ENCODE results near the gene CEP162. TPM values are rescaled to one million over a fixed set of nuclear protein-coding genes. Genes with fewer than 3 reads are reported as not detected.
A peak's percentile ranks its signal among the peaks of the same experiment; 100 is the strongest.

The CEP162 gene
- total and polyA plus RNA-seq, 10 of the 15 experiments (the other 5 are each of a cell fraction or from before 2014, with no cell fraction given): 2.7 to 7.9 (median 4.5) TPM

GRCh38 chr6:84227434-84228197 lies at the start of gene CEP162 (continued):
- TF ChIP-seq E2F4 (IDR thresholded peaks at IDR 0.05; ENCODE audit: low read depth, low read length): 0 out of 2 replicates have a peak, but pooled peaks have one; percentile 45
- peak; percentile 72 for TF ChIP-seq E4F1 (IDR thresholded peaks at IDR 0.05; ENCODE audit: borderline replicate concordance, partially characterized antibody)
- 0 out of 2 replicates have a peak, but pooled peaks have one; percentile 31 for TF ChIP-seq HDGF (IDR thresholded peaks at IDR 0.05)
- TF ChIP-seq ASH2L (IDR thresholded peaks at IDR 0.05; ENCODE audit: borderline replicate concordance, low read depth): no peak
- peak; percentile 59 to 69 (median 60) for TF ChIP-seq CTCF (IDR thresholded peaks at IDR 0.05 in 2 of 3, conservative IDR thresholded peaks at IDR 0.05 in 1 of 3; ENCODE audit: control insufficient read depth in 2 of 3, extremely low read depth in 1 of 3, insufficient read depth in 1 of 3, low read depth in 3 of 3, low read length in 3 of 3)
- TF ChIP-seq RBBP5 (conservative IDR thresholded peaks at IDR 0.05): no peak
- TF ChIP-seq SMARCA5 (IDR thresholded peaks at IDR 0.05): peak; percentile 69; the same call in 1 of the 2 replicates
- TF ChIP-seq TCF12 (IDR thresholded peaks at IDR 0.05; ENCODE audit: low read depth, low read length): peak; percentile 64; the same call in 1 of the 2 replicates
- no peak for TF ChIP-seq CHD4 (IDR thresholded peaks at IDR 0.05)
- TF ChIP-seq SUZ12 (IDR thresholded peaks at IDR 0.05; ENCODE audit: unreplicated experiment): no peak
- TF ChIP-seq, protein P1, sequence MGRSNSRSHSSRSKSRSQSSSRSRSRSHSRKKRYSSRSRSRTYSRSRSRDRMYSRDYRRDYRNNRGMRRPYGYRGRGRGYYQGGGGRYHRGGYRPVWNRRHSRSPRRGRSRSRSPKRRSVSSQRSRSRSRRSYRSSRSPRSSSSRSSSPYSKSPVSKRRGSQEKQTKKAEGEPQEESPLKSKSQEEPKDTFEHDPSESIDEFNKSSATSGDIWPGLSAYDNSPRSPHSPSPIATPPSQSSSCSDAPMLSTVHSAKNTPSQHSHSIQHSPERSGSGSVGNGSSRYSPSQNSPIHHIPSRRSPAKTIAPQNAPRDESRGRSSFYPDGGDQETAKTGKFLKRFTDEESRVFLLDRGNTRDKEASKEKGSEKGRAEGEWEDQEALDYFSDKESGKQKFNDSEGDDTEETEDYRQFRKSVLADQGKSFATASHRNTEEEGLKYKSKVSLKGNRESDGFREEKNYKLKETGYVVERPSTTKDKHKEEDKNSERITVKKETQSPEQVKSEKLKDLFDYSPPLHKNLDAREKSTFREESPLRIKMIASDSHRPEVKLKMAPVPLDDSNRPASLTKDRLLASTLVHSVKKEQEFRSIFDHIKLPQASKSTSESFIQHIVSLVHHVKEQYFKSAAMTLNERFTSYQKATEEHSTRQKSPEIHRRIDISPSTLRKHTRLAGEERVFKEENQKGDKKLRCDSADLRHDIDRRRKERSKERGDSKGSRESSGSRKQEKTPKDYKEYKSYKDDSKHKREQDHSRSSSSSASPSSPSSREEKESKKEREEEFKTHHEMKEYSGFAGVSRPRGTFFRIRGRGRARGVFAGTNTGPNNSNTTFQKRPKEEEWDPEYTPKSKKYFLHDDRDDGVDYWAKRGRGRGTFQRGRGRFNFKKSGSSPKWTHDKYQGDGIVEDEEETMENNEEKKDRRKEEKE (IDR thresholded peaks at IDR 0.05): no peak
- peak; percentile 28 for TF ChIP-seq RAD21 (IDR thresholded peaks at IDR 0.05; ENCODE audit: insufficient read depth, low read depth, low read length)
- TF ChIP-seq ZNF24 (IDR thresholded peaks at IDR 0.05): no peak
- peak; percentile 20; the same call in 1 of the 2 replicates for TF ChIP-seq CREB1 (IDR thresholded peaks at IDR 0.05; ENCODE audit: low read depth)
- peak; percentile 95 for TF ChIP-seq RELB (IDR thresholded peaks at IDR 0.05; ENCODE audit: low read depth)
- peak; percentile 85 for TF ChIP-seq RELA (IDR thresholded peaks at IDR 0.05; ENCODE audit: borderline replicate concordance, partially characterized antibody)
- peak; percentile 39; the same call in 1 of the 2 replicates for TF ChIP-seq SMC3 (IDR thresholded peaks at IDR 0.05; ENCODE audit: borderline replicate concordance, low read length)
